ENCODE measurements around the gene ZBED2. TPM values are rescaled to one million over a fixed set of nuclear protein-coding genes. Genes with fewer than 3 reads are reported as not detected.

Gene ZBED2
- polyA plus RNA-seq, 1 donor (not counting 4 experiments of a cell fraction or from before 2014, with no cell fraction given): 120 TPM

DNA sequence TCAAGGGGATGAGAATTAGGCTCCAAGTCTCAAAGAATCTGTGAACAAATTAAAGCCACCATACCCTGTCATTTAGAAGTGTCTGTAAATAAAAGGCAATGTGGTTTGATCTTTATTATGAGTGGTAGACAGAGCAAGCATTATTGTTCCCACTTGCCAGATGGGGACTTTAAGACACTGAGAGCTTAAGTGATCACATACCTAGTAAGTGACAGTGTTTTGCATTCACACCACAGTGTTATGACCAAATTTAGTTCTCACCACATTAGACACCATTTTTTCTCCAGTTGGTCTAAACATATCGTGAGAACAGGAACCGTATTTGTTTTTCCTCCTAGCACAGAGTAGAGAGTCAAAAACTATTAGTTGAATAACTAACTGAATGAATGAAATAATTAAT is 13.2 kb upstream of the ZBED2 start:
- dilution Hi-C loops (cut with MboI; ENCODE audit: extremely low pct_ligation_motif_present, low sequenced_read_pairs): no loop called here

DNA sequence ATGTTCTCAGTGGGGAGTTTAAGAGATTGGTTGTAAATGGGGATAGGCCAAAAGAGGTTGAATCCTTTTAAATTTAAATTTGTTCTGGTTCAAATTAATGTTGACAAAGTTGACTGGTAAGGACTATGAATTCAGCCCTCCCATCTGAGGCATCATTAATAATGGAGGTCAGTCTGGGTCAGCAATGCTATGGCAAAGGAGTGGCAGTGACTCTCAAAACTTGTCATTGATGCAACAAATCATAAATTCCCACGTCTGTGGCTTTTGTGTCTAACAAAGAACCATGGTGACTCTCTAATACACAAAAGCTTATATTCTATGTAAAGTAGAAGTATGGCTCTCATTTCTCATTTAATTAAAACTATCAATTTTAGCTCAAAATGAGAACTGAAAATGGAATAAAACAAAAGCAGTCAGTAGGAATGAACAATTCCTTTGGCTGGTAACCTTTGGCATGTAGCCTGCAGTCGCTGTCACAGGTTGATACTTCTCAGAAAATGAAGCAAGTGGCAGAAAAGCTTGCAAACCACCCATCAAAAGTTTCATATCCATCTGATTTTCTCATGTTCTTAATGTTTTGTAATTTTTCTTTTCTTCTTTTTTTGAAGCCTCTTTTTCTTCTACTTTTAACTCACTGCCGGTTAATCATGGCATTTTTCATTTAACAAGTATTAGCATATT is 12.2 kb upstream of the ZBED2 start:
- H3K4me1 ChIP-seq (ENCODE audit: control insufficient read depth, extremely low read depth, insufficient read depth, low read length): peaks cover 40% of the 10 kb centered on the region
- no peak overlapping the region for H3K9ac ChIP-seq (ENCODE audit: control insufficient read depth, extremely low read depth, insufficient read depth, low read length)
- no peaks in the 10 kb centered on the region for H3K79me2 ChIP-seq (ENCODE audit: control insufficient read depth, insufficient read depth, low read length)
- H3K9me3 ChIP-seq (ENCODE audit: control insufficient read depth, low read depth, low read length): no peaks in the 10 kb centered on the region
- no peaks in the 10 kb centered on the region for H4K20me1 ChIP-seq (ENCODE audit: control insufficient read depth, extremely low read depth, insufficient read depth, low read length)
- H3K4me2 ChIP-seq (ENCODE audit: control insufficient read depth, extremely low read depth, insufficient read depth, low read depth, low read length): no peak overlapping the region
- H3K27ac ChIP-seq (ENCODE audit: control insufficient read depth, insufficient read depth, low read length): no peak overlapping the region
- no peak for FAIRE-seq
- H3K36me3 ChIP-seq (ENCODE audit: control insufficient read depth in 2 of 2, extremely low read depth in 1 of 2, insufficient read depth in 2 of 2, low read length in 2 of 2): no peaks in the 10 kb centered on the region
- dilution Hi-C loops (cut with MboI; ENCODE audit: extremely low pct_ligation_motif_present, low sequenced_read_pairs): no loop called here
- H3K4me3 ChIP-seq (ENCODE audit: control insufficient read depth in 2 of 3, extremely low read depth in 1 of 3, insufficient read depth in 2 of 3, low read depth in 1 of 3, low read length in 3 of 3): no peak overlapping the region
- no peak overlapping the region for H2AFZ ChIP-seq (ENCODE audit: control insufficient read depth, low read length)
- TF ChIP-seq, protein P1, sequence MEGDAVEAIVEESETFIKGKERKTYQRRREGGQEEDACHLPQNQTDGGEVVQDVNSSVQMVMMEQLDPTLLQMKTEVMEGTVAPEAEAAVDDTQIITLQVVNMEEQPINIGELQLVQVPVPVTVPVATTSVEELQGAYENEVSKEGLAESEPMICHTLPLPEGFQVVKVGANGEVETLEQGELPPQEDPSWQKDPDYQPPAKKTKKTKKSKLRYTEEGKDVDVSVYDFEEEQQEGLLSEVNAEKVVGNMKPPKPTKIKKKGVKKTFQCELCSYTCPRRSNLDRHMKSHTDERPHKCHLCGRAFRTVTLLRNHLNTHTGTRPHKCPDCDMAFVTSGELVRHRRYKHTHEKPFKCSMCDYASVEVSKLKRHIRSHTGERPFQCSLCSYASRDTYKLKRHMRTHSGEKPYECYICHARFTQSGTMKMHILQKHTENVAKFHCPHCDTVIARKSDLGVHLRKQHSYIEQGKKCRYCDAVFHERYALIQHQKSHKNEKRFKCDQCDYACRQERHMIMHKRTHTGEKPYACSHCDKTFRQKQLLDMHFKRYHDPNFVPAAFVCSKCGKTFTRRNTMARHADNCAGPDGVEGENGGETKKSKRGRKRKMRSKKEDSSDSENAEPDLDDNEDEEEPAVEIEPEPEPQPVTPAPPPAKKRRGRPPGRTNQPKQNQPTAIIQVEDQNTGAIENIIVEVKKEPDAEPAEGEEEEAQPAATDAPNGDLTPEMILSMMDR (optimal IDR thresholded peaks at IDR 0.05 in 1 of 3, IDR thresholded peaks at IDR 0.05 in 1 of 3, conservative IDR thresholded peaks at IDR 0.05 in 1 of 3; ENCODE audit: extremely low read depth in 1 of 3, insufficient read depth in 2 of 3, low read length in 3 of 3): no peak
- no peak for TF ChIP-seq EZH2 (IDR thresholded peaks at IDR 0.05; ENCODE audit: low read length)
- H3K27me3 ChIP-seq (ENCODE audit: control insufficient read depth, extremely low read depth, insufficient read depth, low read length): no peaks in the 10 kb centered on the region
- H3K9me1 ChIP-seq (ENCODE audit: control insufficient read depth, extremely low read depth, insufficient read depth, low read length): no peaks in the 10 kb centered on the region
- DNase-seq (ENCODE audit: low read depth, low spot score): no peak

More for the DNA sequence above, 13.2 kb upstream of the ZBED2 start:
- Histone ChIP-seq H2AFZ (ENCODE audit: control insufficient read depth, low read length) (peak overlapping the region; percentile 24), H3K79me2 (ENCODE audit: control insufficient read depth, insufficient read depth, low read length) (no peaks in the 10 kb centered on the region), H3K27ac (ENCODE audit: control insufficient read depth, insufficient read depth, low read length) (no peak overlapping the region), H3K9ac (ENCODE audit: control insufficient read depth, extremely low read depth, insufficient read depth, low read length) (no peak overlapping the region), H3K9me1 (ENCODE audit: control insufficient read depth, extremely low read depth, insufficient read depth, low read length) (no peaks in the 10 kb centered on the region), H3K27me3 (ENCODE audit: control insufficient read depth, extremely low read depth, insufficient read depth, low read length) (no peaks in the 10 kb centered on the region), H4K20me1 (ENCODE audit: control insufficient read depth, extremely low read depth, insufficient read depth, low read length) (no peaks in the 10 kb centered on the region), H3K9me3 (ENCODE audit: control insufficient read depth, low read depth, low read length) (no peaks in the 10 kb centered on the region), H3K4me3 (ENCODE audit: control insufficient read depth in 2 of 3, extremely low read depth in 1 of 3, insufficient read depth in 2 of 3, low read depth in 1 of 3, low read length in 3 of 3) (no peak overlapping the region), H3K4me2 (ENCODE audit: control insufficient read depth, extremely low read depth, insufficient read depth, low read depth, low read length) (no peak overlapping the region), H3K4me1 (ENCODE audit: control insufficient read depth, extremely low read depth, insufficient read depth, low read length) (peaks cover 40% of the 10 kb centered on the region), H3K36me3 (ENCODE audit: control insufficient read depth in 2 of 2, extremely low read depth in 1 of 2, insufficient read depth in 2 of 2, low read length in 2 of 2) (no peaks in the 10 kb centered on the region)
- no peak for FAIRE-seq
- DNase-seq (ENCODE audit: low read depth, low spot score): no peak
- TF ChIP-seq, protein P1 (optimal IDR thresholded peaks at IDR 0.05 in 1 of 3, IDR thresholded peaks at IDR 0.05 in 1 of 3, conservative IDR thresholded peaks at IDR 0.05 in 1 of 3; ENCODE audit: extremely low read depth in 1 of 3, insufficient read depth in 2 of 3, low read length in 3 of 3): no peak
- no peak for TF ChIP-seq EZH2 (IDR thresholded peaks at IDR 0.05; ENCODE audit: low read length)

Data from keratinocyte (primary cell).